DND-41 (cell line): ENCODE measurements around the gene CYP26C1.

Experiments
- CTCF ChIP-seq: IDR thresholded peaks from 2 replicates; pipeline ENCODE4 v1.5.1; 2012; ENCODE audit warnings: borderline replicate concordance, low read length, moderate library complexity, mild to moderate bottlenecking; ENCODE audit not compliant: poor library complexity, severe bottlenecking; ENCODE audit errors: extremely low read depth
- EZH2 ChIP-seq: IDR thresholded peaks from 3 replicates; pipeline ENCODE4 v1.6.1; 2012; ENCODE audit warnings: borderline replicate concordance, low read depth, mild to moderate bottlenecking, moderate library complexity, low read length, inconsistent platforms; ENCODE audit not compliant: severe bottlenecking

- TF ChIP-seq CTCF (no peak), EZH2 (no peak)
Measured at GRCh38 chr10:93087846-93088245, 27.2 kb downstream of the CYP26C1 start.
